NCI-H1436 (cell line): ENCODE results near the gene C11orf87.

Source experiments
- DNase-seq: peaks from one replicate; lab custom pipeline; 2025; lab: John Stamatoyannopoulos, UW

The C11orf87 gene

DNA sequence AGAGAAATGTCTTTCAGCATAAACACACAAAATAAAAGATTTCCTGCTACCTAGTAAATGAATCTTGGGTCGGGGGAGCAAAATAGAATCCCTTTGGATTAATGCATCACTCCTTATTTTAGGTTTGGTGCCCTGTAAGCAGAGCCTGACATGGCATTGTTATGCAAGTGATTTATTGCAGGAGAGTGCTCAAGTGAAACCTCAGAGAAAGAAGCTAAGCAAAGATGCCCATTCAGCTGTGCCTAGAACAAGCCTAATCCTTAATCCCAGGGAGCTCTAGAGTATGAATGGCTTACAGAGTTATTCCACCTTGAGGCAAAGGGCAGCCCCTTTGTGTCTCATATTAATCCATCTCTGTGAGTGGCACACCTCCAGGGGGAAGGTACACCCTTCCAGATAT lies 21.1 kb downstream of the C11orf87 start:
- no peak for DNase-seq

- no peak for DNase-seq
Observed at GRCh38 chr11:109454857-109455256, 32.9 kb downstream of the C11orf87 start.
